ENCODE measurements around the gene SAMD11. TPM values are rescaled to one million over a fixed set of nuclear protein-coding genes. Genes with fewer than 3 reads are reported as not detected.
A peak's percentile ranks its signal among the peaks of the same experiment; 100 is the strongest.

The SAMD11 gene
- total and polyA plus RNA-seq, 10 of the 15 experiments (the other 5 are each of a cell fraction or from before 2014, with no cell fraction given), result 0.04 to 0.31 (median 0.19) TPM; not detected in 6

DNA sequence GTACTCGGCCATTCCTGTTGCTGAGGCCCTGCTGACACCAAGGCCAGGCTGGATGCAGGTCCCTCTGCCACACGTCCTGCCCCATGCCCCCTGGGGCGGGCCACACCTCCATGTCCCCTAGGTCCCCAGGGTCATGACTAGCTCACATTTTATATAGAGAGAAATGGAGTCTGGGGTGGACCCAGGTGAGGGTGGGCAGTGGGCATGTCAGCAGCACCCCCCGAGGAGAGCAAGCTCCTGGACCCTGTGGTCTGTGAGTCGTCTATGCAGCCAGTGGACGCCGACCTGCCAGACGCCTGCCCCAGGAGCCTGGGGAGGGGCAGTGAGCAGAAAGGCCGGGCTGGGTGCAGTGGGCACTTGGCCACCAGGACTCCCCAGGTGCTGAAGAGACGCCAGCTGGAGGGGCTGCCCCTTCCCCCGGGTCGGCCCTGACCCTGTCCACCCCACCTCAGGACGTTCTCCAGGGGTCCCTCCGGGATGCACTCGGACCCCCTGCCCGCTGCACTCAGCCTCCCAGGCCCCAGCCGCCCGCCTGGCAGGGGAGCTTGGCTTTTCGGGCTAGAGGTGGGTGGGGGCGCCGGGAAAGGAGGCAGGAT is 15.9 kb downstream of the SAMD11 start:
- in situ Hi-C loops (cut with MboI) (loop anchor here (10.0 kb wide), 1 partner anchor 65 kb away; no protein-coding TSS in a partner anchor), intact Hi-C loops (cut with micrococcal nuclease; ENCODE audit: unreplicated experiment) (loop anchor here (5.0 kb wide), 1 partner anchor 32 kb away; no protein-coding TSS in a partner anchor)
- ChIA-PET SMC1A (ENCODE audit: uncharacterized antibody, unreplicated experiment) (no interaction called here), POLR2A (no interaction called here), RAD21 (ENCODE audit: unreplicated experiment) (interaction anchor here (1.0 to 4.1 kb wide), 2 partner anchors 27 to 34 kb away, joined by 4 to 20 read pairs; partner anchors contain the start of gene PLEKHN1), CTCF (interaction anchor here (0.6 to 1.6 kb wide), 4 partner anchors 19 to 75 kb away, joined by 3 to 5 read pairs (median 4); partner anchors contain the start of gene NOC2L)
- no peaks in the 10 kb centered on the region for H4K20me1 ChIP-seq (ENCODE audit: control insufficient read depth, insufficient read depth)
- H3K9ac ChIP-seq (ENCODE audit: control insufficient read depth, insufficient read depth, low read length), result no peak overlapping the region
- H2AFZ ChIP-seq (ENCODE audit: control insufficient read depth, low read depth, low read length), result no peak overlapping the region
- ATAC-seq, result no peak
- H3K79me2 ChIP-seq (ENCODE audit: control insufficient read depth, insufficient read depth, low read length), result no peaks in the 10 kb centered on the region
- no peak for DNase-seq (ENCODE audit: low read depth, low spot score)
- peaks cover 7% of the 10 kb centered on the region; the same call in 1 of the 2 replicates for H3K4me1 ChIP-seq (ENCODE audit: control insufficient read depth, insufficient read depth, low read length)
- H3K36me3 ChIP-seq (ENCODE audit: control insufficient read depth in 2 of 2, insufficient read depth in 2 of 2, low read length in 1 of 2), result peaks cover 0 to 1% of the 10 kb centered on the region in 2 experiments; a peak in 1 of 4 replicates
- no peak for FAIRE-seq
- no peak overlapping the region for H3K4me3 ChIP-seq
- BruUV-seq (replicated peaks), result no TSS peak
- 5% methylated on average over 15 of the region's 21 CpGs for WGBS (ENCODE audit: insufficient coverage, insufficient replicate concordance, low lambda C conversion rate, missing lambda C conversion rate)
- H3K9me3 ChIP-seq (replicated peaks; ENCODE audit: control insufficient read depth, insufficient read depth, low read length), result no peaks in the 10 kb centered on the region
- H3K27ac ChIP-seq (ENCODE audit: control insufficient read depth, insufficient read depth), result no peak overlapping the region
- peak overlapping the region; percentile 9; the same call in 1 of the 2 replicates for H3K4me2 ChIP-seq (ENCODE audit: control insufficient read depth, insufficient read depth)
- TF ChIP-seq, protein P1, sequence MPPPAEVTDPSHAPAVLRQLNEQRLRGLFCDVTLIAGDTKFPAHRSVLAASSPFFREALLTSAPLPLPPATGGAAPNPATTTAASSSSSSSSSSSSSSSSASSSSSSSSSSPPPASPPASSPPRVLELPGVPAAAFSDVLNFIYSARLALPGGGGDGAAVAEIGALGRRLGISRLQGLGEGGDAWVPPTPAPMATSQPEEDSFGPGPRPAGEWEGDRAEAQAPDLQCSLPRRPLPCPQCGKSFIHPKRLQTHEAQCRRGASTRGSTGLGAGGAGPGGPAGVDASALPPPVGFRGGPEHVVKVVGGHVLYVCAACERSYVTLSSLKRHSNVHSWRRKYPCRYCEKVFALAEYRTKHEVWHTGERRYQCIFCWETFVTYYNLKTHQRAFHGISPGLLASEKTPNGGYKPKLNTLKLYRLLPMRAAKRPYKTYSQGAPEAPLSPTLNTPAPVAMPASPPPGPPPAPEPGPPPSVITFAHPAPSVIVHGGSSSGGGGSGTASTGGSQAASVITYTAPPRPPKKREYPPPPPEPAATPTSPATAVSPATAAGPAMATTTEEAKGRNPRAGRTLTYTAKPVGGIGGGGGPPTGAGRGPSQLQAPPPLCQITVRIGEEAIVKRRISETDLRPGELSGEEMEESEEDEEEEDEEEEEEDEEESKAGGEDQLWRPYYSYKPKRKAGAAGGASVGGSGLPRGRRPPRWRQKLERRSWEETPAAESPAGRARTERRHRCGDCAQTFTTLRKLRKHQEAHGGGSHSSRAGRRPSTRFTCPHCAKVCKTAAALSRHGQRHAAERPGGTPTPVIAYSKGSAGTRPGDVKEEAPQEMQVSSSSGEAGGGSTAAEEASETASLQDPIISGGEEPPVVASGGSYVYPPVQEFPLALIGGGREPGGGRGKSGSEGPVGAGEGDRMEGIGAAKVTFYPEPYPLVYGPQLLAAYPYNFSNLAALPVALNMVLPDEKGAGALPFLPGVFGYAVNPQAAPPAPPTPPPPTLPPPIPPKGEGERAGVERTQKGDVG (CRISPR knock-in tag; IDR thresholded peaks at IDR 0.05), result no peak
- TF ChIP-seq ZSCAN29 (IDR thresholded peaks at IDR 0.05) (no peak), CBX3 (IDR thresholded peaks at IDR 0.05; ENCODE audit: borderline replicate concordance, low read depth) (no peak), SRF (IDR thresholded peaks at IDR 0.05; ENCODE audit: low read depth in 2 of 2, low read length in 2 of 2) (no peak)
- TF ChIP-seq, protein P2, sequence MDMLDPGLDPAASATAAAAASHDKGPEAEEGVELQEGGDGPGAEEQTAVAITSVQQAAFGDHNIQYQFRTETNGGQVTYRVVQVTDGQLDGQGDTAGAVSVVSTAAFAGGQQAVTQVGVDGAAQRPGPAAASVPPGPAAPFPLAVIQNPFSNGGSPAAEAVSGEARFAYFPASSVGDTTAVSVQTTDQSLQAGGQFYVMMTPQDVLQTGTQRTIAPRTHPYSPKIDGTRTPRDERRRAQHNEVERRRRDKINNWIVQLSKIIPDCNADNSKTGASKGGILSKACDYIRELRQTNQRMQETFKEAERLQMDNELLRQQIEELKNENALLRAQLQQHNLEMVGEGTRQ (IDR thresholded peaks at IDR 0.05; ENCODE audit: borderline replicate concordance, low read depth, low read length), result no peak
- peaks cover 8% of the 10 kb centered on the region in 2 experiments for H3K27me3 ChIP-seq (replicated peaks in 1 of 2; ENCODE audit: control insufficient read depth in 2 of 2, insufficient read depth in 2 of 2, low read length in 1 of 2)
